NB4 (cell line): ENCODE measurements around the gene ZNF230.
A peak's percentile ranks its signal among the peaks of the same experiment; 100 is the strongest.

Experiments used
- DNase-seq: peaks from one replicate; pipeline ENCODE4 v3.0.0; 2010; ENCODE audit warnings: low read depth
- H3K4me3 ChIP-seq: one replicate; pipeline ENCODE4 v1.5.1; 2011; ENCODE audit warnings: mild to moderate bottlenecking, low read depth, low read length, moderate library complexity
- CTCF ChIP-seq: IDR thresholded peaks from one replicate; pipeline ENCODE4 v1.5.1; 2012; ENCODE audit warnings: low read depth, low read length
- MAX ChIP-seq: IDR thresholded peaks from 2 replicates; pipeline ENCODE4 v1.6.1; 2011; ENCODE audit warnings: low read depth, low read length
- MYC ChIP-seq: IDR thresholded peaks from 2 replicates; pipeline ENCODE4 v1.6.1; 2011; ENCODE audit warnings: low read depth, low read length
- POLR2A ChIP-seq: IDR thresholded peaks from 2 replicates; pipeline ENCODE4 v1.6.1; 2011; ENCODE audit warnings: mild to moderate bottlenecking; ENCODE audit not compliant: insufficient read length; ENCODE audit errors: extremely low read depth

Gene ZNF230

GRCh38 chr19:44002566-44003460 lies at the start of gene ZNF230:
TSS of gene ZNF230 (plus strand) at chr19:44002957. CDS start at chr19:44007079, 4,122 bp downstream.
- DNase-seq, result peak; percentile 95
- H3K4me3 ChIP-seq, result peak within 1 kb of the TSS; percentile 86
- no peak for TF ChIP-seq MYC
- TF ChIP-seq MAX, result no peak
- TF ChIP-seq POLR2A, result no peak
- no peak for TF ChIP-seq CTCF

GRCh38 chr19:43956827-43957226 lies 45.9 kb upstream of the ZNF230 start:
- H3K4me3 ChIP-seq, result no peak overlapping the region
- DNase-seq, result peak; percentile 6
- TF ChIP-seq CTCF, result no peak

GRCh38 chr19:43957891-43958290 lies 44.9 kb upstream of the ZNF230 start:
- H3K4me3 ChIP-seq, result no peak overlapping the region
- DNase-seq, result no peak
- TF ChIP-seq POLR2A, result no peak
- TF ChIP-seq CTCF, result no peak
- no peak for TF ChIP-seq MAX
- TF ChIP-seq MYC, result no peak

GRCh38 chr19:43960411-43960810 lies 42.3 kb upstream of the ZNF230 start:
- no peak for TF ChIP-seq MYC
- TF ChIP-seq MAX, result no peak
- no peak for TF ChIP-seq CTCF
- no peak overlapping the region for H3K4me3 ChIP-seq
- DNase-seq, result no peak

GRCh38 chr19:43966079-43966694 lies 36.6 kb upstream of the ZNF230 start:
- no peak for DNase-seq
- H3K4me3 ChIP-seq, result no peak overlapping the region
- TF ChIP-seq MAX (no peak), CTCF (no peak), MYC (no peak), POLR2A (no peak)
